IPS-NIHi7 (cell line): ENCODE measurements around the gene LCE1F.

Source experiments
- DNase-seq: peaks from one replicate; pipeline ENCODE4 v3.0.0; 2012; ENCODE audit warnings: mixed read lengths; ENCODE audit errors: extremely low spot score

LCE1F gene

DNA sequence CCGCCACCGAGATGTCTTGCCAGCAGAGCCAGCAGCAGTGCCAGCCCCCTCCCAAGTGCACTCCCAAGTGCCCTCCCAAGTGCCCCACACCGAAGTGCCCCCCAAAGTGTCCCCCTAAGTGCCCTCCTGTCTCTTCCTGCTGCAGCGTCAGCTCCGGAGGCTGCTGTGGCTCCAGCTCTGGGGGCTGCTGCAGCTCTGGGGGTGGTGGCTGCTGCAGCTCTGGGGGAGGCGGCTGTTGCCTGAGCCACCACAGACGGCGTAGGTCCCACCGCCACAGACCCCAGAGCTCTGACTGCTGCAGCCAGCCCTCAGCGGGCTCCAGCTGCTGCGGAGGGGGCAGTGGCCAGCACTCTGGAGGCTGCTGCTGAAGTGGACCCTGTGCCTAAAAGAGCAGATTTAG, 1.4 kb downstream of the LCE1F start:
- DNase-seq, result no peak

DNA sequence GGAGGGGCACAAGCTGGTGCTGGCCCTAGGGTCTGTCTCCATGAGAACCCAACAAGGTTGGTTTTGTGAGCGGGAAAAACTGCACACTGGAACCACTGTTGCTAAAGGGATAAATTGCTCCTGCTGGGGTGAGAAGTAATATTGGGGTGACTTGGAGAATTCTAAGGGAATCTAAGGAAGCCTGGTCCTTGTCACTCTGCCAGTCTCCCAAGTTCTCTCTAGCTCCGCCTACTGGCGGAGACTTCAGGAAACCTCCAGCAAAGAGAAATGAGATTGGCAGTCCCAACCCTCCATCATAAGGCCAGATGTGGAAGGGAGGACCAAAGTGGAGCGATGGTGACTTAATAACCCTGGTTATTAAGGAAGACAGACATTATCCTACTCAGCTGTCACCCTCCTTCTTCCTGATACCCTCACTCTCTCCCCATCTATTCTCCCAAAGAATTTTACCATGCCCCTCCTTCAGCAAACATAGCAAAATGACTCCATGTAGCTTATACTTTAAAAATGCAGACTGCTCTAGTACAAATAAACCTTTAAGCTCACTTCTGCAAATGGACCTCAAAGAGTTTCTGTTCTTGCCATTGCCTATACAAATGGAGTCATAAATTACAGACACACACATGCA, 2.7 kb downstream of the LCE1F start:
- no peak for DNase-seq

DNA sequence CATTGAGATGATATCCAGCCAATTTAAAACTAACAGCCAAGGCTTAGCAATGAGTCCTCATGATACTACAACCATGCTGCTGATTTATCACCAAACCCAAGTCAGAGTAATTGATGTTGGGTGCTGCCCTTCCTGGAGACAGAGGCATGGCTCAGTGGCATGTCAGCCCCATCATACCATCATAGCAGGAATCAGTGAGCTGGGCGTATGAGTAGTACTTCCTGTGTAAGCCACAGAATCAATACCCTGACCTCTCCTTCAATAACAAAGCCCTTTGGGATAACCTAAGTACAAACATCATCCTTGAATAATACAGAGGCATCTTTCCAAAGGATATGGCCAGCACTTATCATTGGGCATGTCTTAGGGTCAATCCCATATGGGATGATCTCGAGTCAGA, 8.2 kb downstream of the LCE1F start:
- DNase-seq, result no peak

DNA sequence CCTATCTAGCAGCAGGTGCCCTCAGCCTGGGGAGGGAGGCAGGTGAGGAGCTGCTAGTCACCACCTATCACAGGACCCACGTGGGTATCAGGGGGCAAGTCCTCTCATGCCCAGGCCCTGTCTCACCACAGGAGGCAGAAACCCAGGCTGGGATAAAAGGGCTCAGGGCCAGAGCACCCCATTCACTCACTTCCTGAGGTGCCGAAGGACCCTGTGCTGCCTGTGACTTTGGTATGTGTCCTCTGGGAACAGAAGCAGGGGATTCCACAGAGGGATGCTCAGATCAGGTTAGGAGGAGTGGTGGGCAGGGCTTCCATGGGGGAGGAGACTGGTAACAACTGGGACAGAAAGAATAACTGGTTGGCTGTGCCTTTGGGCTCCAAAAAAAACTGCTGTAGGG, 11.1 kb downstream of the LCE1F start, which contains the start of gene LCE1E:
LCE1E (plus strand) TSS at position 181 of the 400 bp plus-strand sequence. CDS start 1,043 bp downstream, outside the sequence.
- no peak for DNase-seq

DNA sequence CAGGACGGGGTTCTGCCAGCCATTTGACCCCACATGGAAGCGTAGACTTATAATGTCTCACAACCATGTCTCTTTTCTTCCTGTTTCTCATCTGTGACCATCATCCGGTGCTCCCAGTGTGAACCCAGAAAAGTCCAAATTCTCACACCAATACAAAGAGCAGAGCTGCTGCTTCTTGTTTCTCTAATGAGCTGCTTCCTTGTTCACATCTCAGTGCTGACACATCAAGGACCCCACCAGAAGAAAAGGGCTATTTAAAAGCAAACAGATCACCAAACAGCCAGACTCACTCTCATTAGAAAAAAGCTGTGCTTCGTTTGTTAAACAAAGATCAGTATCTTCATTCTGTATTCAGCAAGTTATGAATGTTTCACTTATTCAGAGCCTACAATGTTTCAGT, 20.7 kb downstream of the LCE1F start:
- no peak for DNase-seq

DNA sequence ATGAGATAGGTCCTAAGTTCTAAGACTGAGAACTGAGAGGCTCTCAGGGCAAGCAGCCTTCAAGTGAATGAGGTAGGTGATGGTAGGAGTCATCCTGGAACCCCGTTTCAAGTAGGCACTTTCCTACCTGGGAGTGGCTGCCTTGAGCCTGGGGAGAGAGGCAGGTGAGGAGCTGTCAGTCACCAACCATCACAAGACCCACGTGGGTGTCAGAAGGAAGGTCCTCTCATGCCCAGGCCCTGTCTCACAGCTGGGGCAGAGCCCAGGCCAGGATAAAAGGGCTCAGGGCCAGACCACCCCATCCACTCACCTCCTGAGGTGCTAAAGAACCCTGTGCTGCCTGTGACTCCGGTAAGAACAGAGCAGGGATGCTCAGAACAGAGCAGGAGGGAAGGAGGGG, 21.5 kb downstream of the LCE1F start, which contains the start of gene LCE1D:
LCE1D (plus strand) TSS at position 301 of the 400 bp plus-strand sequence. CDS start 1,074 bp downstream, outside the sequence.
- DNase-seq, result no peak

DNA sequence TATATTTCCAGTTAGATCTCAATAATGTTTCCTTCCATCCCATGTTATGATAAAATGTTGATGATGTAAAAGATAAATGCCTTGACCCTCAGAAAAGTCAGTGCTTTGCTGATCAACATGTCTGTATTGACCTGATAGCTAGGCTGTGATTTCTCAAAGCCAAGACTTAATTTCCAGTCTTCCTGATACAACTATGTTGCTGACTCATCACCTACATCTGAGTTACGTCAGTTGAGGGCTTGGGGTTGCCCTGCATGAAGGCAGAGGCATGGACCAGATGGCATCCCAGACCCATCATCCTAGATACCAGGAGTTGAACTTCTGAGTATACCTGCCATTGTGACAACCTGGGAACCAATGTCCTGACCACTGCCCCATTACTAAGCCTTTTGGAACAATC, 26.4 kb downstream of the LCE1F start:
- DNase-seq, result no peak

DNA sequence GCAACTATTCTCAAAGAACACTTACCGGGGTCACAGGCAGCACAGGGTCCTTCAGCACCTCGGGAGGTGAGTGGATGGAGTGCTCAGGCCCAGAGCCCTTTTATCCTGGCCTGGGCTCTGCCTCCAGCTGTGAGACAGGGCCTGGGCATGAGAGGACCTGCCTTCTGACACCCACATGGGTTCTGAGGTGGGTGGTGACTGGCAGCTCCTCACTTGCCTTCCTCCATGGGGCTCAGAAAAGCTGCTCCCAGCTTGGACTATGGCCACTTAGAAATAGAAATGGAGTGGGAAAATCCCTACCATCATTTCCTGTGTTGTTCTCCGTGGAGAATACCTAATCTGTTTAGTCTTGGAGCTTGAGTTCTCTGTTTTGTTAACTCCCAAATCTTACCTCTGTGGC, 31.6 kb downstream of the LCE1F start, which contains the start of gene LCE1C:
LCE1C (minus strand) TSS at position 76 of the 400 bp plus-strand sequence. CDS start 1,173 bp downstream, outside the sequence.
- DNase-seq, result no peak

DNA sequence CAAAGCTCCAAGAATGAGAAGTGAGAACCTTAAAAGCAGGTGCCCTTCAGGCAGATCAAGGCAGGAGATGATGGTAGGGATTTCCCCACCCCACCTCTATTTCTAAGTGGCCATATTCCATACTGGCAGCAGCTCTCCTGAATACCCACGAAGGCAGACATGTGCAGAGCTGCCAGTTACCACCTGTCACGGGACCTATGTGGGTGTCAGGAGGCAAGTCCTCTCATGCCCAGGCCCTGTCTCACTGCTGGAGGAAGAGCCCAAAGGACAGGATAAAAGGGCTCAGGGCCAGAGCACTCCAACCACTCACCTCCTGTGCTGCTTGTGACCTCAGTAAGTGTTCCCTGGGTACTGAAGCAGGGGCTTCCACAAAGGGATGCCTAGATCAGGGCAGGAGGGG, 36.1 kb downstream of the LCE1F start:
- no peak for DNase-seq

DNA sequence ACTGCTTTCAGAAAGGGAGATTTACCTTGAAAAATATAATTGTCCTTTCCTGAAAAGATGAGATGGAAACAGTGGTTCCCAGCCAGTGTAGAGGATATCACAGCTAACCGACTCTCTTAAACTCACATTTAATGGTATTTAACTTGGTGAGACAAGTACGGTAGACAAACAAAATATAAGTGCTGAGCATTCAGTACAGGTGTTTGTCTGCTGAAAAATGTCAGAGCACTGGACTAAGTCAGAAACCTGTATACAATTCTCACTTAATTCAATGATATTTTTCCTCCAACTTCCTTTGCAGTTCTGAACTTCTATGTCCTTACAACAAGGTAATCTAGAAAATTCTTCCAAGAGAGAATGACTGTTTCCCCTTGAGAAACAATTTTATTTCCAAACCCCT, 36.7 kb downstream of the LCE1F start, which contains the start of gene LCE1B:
LCE1B (plus strand) TSS at position 301 of the 400 bp plus-strand sequence. CDS start 476 bp downstream, outside the sequence.
- DNase-seq, result no peak

DNA sequence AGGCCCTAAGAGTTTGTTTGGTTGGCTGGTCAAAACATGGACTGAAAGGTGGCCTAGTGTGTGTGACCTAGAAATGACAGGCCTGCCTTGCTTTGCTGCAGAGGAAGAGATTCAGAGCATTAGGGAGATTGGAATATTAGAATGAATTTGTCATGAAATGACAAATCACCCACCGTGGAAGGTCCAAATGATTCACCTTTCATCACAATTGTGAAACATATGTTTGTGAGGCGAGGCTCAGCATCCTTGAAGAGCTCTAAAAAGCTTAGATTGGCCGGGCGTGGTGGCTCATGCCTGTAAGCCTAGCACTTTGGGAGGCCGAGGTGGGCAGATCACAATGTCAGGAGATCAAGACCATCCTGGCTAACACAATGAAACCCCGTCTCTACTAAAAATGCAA, 42.4 kb downstream of the LCE1F start:
- no peak for DNase-seq

DNA sequence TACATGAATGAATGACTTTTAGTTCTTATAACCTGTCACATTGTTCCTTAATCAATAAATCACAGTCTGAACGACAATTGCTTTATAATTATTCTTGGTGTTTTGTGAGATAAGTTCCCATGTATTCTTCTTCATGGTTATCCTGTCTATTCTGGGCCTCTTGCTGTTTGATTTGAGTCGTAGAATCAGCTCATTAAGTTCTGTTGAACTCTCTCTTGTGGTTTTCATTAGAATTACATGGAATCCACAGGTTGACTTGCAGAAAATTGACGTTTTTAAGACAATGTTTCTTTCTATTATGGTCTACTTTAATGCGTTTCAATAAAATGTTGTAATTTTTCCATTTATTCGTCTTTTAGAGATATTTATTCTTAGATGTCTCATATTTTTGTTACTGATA, 48.4 kb downstream of the LCE1F start:
- DNase-seq, result no peak

DNA sequence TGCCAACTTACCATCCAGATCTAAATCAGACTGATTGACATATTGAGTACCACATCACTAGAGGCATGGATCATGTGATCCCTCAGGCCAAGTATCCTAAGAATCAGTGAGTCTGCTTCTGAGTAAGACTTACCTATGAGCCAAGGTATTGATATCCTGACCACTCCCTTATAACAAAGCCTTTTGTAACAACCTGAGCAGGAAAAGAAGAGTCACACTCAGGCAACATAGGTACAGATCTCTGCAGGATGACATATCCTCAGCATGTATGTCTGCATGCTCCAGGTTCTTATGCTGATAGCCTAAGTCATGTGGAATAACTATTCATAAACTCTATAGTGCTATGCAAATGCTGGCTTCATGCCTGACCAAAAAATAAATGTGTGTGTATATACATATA, 50.0 kb downstream of the LCE1F start:
- no peak for DNase-seq
